SKM-1 treated with dmso at 0.1 percent for 144 hours (cell line): Measurements from ENCODE around the gene MAST4.

Source experiments
- DNase-seq: peaks from one replicate; lab custom pipeline; 2025; ENCODE audit not compliant: unreplicated experiment; lab: John Stamatoyannopoulos, UW

Gene MAST4

GRCh38 chr5:66896171-66896570 is 300.0 kb downstream of the MAST4 start:
- DNase-seq: no peak

- DNase-seq: no peak
These were observed 301.2 kb downstream of the MAST4 start for GRCh38 chr5:66897356-66897755.

DNA sequence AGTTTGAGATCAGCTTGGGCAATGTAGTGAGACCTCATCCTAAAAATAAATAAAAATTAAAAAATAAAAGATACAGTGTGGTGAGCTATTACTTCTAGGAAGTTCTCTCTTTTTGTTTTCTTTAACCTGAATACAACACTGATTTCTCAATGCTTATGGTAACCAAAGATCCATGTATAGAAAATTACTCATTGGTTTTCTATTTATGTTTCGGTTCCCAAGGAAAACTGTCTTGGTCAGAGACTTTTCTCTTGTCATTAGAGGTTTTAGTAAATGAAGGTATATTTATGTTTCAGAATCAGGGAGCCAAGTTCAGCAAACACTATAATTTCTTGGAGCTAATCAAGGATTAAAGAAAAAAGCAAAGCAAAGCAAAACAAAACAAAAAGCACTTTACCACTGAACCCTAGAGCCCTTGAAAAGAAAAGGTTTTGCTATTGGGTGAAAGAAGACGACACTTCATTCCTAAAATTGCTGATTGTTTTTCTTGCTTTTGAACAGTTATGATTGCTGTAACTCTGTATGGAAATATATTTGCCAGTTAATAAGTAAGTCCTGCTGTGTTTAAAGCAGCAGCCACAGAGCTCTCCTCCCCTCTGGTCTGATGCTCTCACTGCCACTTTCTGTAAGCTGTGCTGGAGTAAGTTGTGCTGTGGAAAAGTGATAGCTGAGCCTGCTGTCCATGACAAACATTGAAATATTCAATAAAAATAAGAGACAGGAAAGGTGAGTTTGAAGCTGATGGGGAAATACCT is 302.2 kb downstream of the MAST4 start:
- no peak for DNase-seq

GRCh38 chr5:66903218-66903617 is 307.0 kb downstream of the MAST4 start:
- no peak for DNase-seq

DNA sequence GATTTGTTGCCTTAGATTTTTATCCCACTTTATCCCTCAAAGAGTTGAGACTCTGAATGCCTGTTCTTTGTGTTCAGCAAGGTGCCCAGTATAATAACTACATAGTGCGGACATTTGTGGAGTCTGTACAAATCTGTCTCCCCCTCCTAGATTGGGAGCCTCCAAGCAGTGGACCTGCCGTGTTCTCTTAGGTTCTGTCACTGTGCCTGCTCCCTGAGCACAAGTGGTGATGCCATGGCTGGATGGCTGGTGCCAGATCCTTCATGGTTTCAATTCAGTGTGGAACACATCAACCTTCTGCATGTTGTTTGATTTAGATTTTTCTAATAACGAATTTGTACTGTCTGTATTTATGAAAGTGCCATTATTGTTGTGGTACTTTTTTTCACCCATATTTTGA is 307.5 kb downstream of the MAST4 start:
- no peak for DNase-seq

DNA sequence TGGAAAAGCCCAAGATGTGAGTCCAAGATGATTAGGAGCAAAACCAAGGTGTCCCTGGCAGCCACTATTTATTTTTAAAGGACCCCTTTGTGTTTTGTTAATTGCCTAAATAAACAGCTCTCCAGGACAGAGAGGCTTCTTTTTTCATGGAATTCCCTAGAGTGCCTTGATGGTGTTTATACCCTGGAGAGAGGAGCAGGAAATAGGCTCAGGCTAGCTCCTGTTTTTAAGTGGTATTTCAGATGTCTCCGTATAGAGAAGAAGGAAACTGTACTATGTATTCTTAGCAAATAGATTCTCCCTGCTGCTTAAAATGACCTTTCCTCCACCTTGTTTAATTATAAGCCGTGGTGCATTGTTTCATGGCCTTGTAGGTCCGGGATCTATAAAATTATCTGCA is 308.0 kb downstream of the MAST4 start:
- no peak for DNase-seq

GRCh38 chr5:66906021-66906420 is 309.8 kb downstream of the MAST4 start:
- no peak for DNase-seq

- no peak for DNase-seq
These were observed 312.0 kb downstream of the MAST4 start for GRCh38 chr5:66908230-66908629.

DNA sequence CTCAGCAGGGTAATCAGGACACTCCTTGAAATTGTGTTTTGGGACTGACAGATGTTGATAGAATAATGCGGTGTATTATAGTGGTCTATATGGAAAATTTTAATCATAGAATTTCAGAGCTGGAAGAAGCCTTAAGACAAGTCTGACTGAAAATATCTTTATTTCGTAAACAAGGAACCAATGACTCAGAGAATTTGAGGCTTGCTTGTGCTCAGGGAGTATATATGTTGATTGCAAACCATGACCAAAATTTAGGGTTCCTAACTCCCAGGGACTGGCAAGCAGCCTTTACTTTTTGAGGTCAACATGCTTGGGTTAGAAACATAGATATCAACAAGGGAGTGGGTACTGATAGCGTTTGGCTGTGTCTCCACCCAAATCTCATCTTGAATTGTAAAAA is 313.2 kb downstream of the MAST4 start:
- DNase-seq: no peak

GRCh38 chr5:66912787-66913186 is 316.6 kb downstream of the MAST4 start:
- DNase-seq: no peak

DNA sequence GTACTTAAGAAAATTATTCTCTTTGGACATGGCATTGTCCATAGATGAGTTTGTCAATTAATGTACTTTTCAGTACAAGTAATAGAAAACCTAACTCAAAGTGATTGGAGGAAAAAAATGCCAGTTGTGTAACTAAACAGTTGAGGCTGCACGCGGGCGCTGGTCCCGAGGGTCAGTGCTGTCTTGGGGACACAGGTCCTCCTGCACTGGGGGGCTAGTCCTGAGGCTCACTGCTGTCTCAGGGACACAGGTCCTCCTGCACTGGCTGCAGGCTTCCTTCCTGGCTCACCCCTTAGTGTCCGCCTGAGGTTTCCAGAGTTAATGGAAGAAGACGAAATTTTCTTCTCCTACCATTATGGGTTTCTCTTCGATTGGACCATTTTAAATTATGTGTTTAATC is 319.3 kb downstream of the MAST4 start:
- DNase-seq: no peak

DNA sequence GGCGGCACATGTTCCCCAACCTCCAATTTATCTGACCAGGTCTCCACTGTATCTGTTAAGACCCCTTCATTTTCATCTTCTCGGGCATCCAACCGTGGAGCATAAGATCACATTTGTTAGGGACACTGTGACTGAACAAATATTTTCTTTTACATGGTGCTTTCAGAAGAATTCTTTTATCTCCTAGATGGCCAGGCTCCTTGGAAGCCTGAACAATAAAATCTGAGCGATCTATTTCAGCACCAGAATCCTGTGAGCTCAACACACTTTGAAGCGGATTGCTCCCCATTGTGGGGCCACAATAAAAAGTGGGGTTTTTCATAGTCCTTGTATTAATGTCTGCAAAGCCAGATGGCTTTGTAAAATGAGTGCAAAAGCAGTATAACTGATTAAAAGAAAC is 326.7 kb downstream of the MAST4 start:
- DNase-seq: no peak

DNA sequence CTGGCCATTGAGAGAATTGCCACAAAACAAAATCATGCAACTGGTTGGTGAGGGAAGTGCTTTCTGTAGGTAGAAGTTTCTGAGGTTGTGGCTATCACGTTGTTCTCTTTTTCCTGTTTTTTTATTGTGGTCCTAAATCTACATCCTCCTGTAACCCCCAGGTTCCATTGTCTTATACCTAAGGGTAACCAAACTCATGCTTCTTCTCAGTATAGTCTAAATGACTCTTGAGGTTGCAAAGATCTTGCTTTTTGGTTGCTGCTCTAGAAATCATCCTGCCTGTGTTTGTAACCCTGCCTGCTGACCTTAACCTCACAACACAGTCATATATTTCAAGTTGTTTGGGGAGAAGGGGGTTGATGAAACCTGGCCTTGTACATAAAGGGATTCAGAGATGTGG is 327.3 kb downstream of the MAST4 start:
- DNase-seq: no peak

DNA sequence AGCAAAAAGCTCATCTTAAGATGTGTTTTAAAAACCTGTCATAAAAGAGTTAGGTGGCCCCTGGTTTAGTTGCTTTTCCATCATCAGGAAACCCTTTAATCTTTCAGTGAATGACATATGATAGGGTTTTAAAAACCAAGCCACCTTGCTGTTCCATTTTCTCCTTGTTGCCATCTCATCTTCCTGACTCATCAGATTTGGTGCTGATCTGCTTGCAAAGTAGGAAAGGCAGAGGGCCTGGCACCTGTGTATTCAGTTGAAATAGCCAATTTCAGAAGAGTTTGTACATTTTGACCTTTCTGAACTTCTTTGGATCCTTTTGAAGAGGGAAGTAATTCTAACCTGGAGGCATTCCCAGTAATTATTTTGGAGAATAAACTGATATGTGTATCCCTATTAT is 327.7 kb downstream of the MAST4 start:
- DNase-seq: no peak

GRCh38 chr5:66927140-66927539 is 330.9 kb downstream of the MAST4 start:
- DNase-seq: no peak

DNA sequence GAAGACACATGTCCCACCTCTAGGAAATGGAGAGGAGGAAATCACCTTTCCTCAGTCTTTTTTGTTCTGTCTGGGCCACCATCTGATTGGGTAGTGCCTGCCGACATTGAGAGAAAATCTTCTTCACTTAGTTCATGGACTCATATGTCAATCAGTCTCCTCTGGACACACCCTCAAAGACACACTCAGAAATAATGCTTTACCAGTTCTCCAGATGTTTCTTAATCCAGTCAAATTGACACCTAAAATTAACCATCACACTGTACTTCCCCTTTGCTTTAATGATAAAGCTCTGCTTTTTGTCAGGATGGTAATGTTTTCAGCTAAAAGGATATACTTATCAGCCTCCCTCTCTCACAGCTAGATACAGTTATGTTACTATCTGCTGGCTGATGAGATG is 333.1 kb downstream of the MAST4 start:
- DNase-seq: no peak

GRCh38 chr5:66929995-66930394 is 333.8 kb downstream of the MAST4 start:
- no peak for DNase-seq

GRCh38 chr5:66931651-66932050 is 335.5 kb downstream of the MAST4 start:
- DNase-seq: no peak

DNA sequence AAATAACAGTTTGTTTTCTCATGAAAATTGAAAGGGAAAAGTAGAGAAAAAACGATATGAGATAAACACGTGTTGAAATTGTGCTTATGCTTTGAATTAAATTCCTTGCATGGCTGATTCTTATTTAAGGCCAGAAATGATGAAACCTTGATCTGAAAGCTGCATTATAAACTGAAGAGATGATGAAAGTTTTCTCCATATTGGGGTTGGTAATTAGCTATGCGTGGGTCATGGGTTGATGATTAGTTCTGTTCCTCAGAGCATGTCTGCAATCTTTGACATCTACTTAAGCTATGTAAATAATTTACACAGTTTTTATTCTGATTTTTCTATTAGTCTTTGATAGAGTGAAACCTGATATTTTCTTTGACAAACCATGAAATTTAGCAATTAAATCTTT is 336.3 kb downstream of the MAST4 start:
- no peak for DNase-seq

- DNase-seq: no peak
These were observed 336.9 kb downstream of the MAST4 start for GRCh38 chr5:66933066-66933465.

GRCh38 chr5:66939094-66939493 is 342.9 kb downstream of the MAST4 start:
- no peak for DNase-seq

DNA sequence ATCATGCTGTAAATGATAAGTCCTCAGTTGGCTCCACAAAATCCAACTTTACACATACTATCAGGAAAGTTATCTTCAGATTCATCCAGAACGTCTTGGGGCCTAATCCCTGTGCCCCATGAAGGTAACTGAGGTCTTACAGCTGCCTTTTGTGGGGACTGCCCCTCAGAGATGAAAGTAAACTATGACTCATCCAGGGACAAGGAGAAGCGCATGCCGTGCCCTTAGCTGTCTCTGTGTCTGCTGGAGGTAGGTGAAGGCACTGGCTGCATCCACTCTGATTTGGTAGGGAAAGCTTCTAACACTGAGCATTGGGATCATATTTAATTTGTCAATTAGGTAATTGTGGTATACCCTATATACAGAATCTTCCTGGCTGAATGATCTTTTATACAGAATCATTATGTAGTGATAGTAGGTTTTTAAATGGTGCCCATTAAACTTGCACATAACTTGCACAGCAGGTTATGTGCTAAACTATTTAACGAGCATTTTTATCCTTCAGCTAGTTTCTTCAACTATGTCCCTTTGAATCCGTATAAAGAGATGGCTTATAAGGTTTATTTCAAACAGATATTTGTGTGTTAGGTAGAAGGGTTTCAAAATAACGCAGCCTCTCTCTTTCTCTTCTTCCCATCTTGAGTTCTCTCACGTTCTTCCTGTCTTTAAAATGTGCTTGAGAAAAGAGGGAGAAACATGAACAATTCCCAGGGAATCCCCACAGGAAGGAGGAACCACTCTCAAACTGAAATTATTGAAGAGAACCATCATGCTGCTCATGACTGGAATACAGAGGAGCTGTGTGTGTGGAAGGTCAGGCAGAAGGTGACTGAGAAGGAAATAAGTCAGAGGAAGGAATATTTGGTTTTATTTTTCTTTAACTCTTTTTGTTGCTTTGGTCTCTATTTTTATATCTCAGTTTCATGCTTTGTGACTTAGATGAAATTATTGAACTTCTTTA is 349.5 kb downstream of the MAST4 start:
- no peak for DNase-seq
